HG03097 (cell line): ENCODE data around the gene SLC6A12.

Source experiments
- ATAC-seq: cut with Tn5 transposase; IDR thresholded peaks from one replicate; pipeline ENCODE4 v1.9.1; 2021; ENCODE audit not compliant: unreplicated experiment, low FRiP score

Gene SLC6A12

GRCh38 chr12:147242-147641 lies 66.7 kb downstream of the SLC6A12 start:
- no peak for ATAC-seq

- ATAC-seq: no peak
Measured at GRCh38 chr12:145369-145960, 68.5 kb downstream of the SLC6A12 start.

GRCh38 chr12:144650-145284 lies 69.2 kb downstream of the SLC6A12 start:
- no peak for ATAC-seq

GRCh38 chr12:143964-144649 lies 69.8 kb downstream of the SLC6A12 start:
- ATAC-seq: no peak

- ATAC-seq: no peak
Measured at GRCh38 chr12:140162-140561, 73.8 kb downstream of the SLC6A12 start.
